ENCODE measurements around the gene DSCAML1.

GRCh38 chr11:117385906-117386305 is 411.1 kb downstream of the DSCAML1 start:
- TF ChIP-seq CTCF (IDR thresholded peaks at IDR 0.05 in 2 of 3, conservative IDR thresholded peaks at IDR 0.05 in 1 of 3; ENCODE audit: borderline replicate concordance in 1 of 3, insufficient read depth in 1 of 3, low read depth in 2 of 3, low read length in 2 of 3) = no peak
- no peak for TF ChIP-seq POLR2AphosphoS5 (IDR thresholded peaks at IDR 0.05; ENCODE audit: low read depth, low read length)
- no peak for TF ChIP-seq EZH2 (IDR thresholded peaks at IDR 0.05)
- TF ChIP-seq RAD21 (IDR thresholded peaks at IDR 0.05; ENCODE audit: low read depth) = no peak
- TF ChIP-seq ZFX (IDR thresholded peaks at IDR 0.05) = no peak
- TF ChIP-seq POLR2A (IDR thresholded peaks at IDR 0.05; ENCODE audit: borderline replicate concordance, extremely low read depth, insufficient read depth, insufficient read length) = no peak
- no peak for TF ChIP-seq EZH2phosphoT487 (IDR thresholded peaks at IDR 0.05; ENCODE audit: borderline replicate concordance)
- no peak for TF ChIP-seq MAX (IDR thresholded peaks at IDR 0.05)
- no peak for TF ChIP-seq TCF7L2 (IDR thresholded peaks at IDR 0.05; ENCODE audit: borderline replicate concordance, extremely low read depth, insufficient read depth, insufficient read length)
- no peak for TF ChIP-seq JUND (IDR thresholded peaks at IDR 0.05)

Measured in HCT116 (cell line).